NT2/D1 (cell line): ENCODE results near the gene NAA40.
A peak's percentile ranks its signal among the peaks of the same experiment; 100 is the strongest.

Source experiments
- DNase-seq: peaks from one replicate; pipeline ENCODE4 v3.0.0-alpha.2; 2011; ENCODE audit warnings: low read depth, low spot score
- H3K27me3 ChIP-seq: 2 replicates; pipeline ENCODE4 v1.6.0; 2011; ENCODE audit warnings: mild to moderate bottlenecking; ENCODE audit not compliant: insufficient read length, insufficient read depth
- H3K36me3 ChIP-seq: 2 replicates; pipeline ENCODE4 v1.6.1; 2011; ENCODE audit warnings: mild to moderate bottlenecking, low read length, mixed read lengths; ENCODE audit not compliant: insufficient read depth, insufficient read length
- H3K4me1 ChIP-seq: 2 replicates; pipeline ENCODE4 v1.5.1; 2011; ENCODE audit not compliant: insufficient read depth, insufficient read length
- H3K4me3 ChIP-seq: 2 replicates; pipeline ENCODE4 v1.5.1; 2011; ENCODE audit warnings: low read depth; ENCODE audit not compliant: insufficient read length
- H3K9ac ChIP-seq: 2 replicates; pipeline ENCODE4 v1.6.0; 2011; ENCODE audit warnings: low read depth; ENCODE audit not compliant: insufficient read length
- H3K9me3 ChIP-seq: 2 replicates; pipeline ENCODE4 v1.5.1; 2011; ENCODE audit warnings: mild to moderate bottlenecking, low read length; ENCODE audit not compliant: insufficient read depth
- SUZ12 ChIP-seq: IDR thresholded peaks from 2 replicates; pipeline ENCODE4 v1.6.1; 2011; ENCODE audit not compliant: insufficient read length, insufficient read depth; ENCODE audit errors: extremely low read depth
- YY1 ChIP-seq: IDR thresholded peaks from 2 replicates; pipeline ENCODE4 v1.6.1; 2011; ENCODE audit not compliant: insufficient read length, insufficient read depth
- ZNF274 ChIP-seq: IDR thresholded peaks from 2 replicates; pipeline ENCODE4 v1.6.1; 2011; ENCODE audit warnings: mild to moderate bottlenecking, low read depth, low read length

Gene NAA40

DNA sequence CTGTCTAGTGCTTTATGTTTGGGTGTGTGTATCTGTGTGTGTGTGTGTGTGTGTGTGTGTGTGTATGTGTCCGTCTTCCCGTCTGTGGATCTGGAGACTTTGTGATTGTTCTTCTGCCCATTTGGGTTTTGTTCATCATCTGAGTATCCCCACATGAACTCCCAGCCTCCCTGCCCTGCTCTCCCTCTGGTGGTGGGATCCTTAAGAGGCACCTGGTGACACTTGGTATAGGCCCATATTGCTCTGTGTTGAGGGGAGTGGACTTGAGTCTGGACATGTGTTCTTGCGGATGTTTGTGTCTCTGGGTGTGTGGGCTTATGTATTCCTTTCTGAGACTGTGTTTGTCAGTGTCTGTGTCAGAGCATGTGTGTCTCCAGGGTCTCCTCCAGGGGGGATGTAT, 37.1 kb upstream of the NAA40 start:
- peaks cover 91% of the 10 kb centered on the region for H3K36me3 ChIP-seq
- no peak overlapping the region for H3K9ac ChIP-seq
- H3K4me3 ChIP-seq = no peak overlapping the region
- no peak for DNase-seq
- H3K4me1 ChIP-seq = peaks cover 5% of the 10 kb centered on the region
- no peaks in the 10 kb centered on the region for H3K9me3 ChIP-seq
- no peaks in the 10 kb centered on the region for H3K27me3 ChIP-seq
- TF ChIP-seq SUZ12 = no peak
- no peak for TF ChIP-seq ZNF274
- TF ChIP-seq YY1 = no peak

DNA sequence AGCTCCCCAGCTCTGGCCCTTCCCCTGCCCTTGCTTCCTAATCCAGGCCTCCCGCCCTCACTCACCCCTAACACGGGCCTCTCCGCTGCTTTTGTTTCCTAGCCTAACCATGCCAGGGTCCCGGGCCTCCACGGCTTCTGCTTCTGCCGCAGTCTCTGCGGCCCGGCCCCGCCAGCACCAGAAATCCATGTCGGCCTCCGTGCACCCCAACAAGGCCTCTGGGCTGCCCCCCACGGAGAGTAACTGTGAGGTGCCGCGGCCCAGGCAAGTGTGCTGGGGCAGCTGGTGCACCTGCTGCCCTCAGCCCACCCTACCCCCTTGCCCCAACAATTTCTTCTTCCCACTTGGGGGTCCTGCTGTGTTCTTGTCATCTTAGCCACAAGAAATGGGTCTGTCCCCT, 34.9 kb upstream of the NAA40 start:
- peaks cover 91% of the 10 kb centered on the region for H3K36me3 ChIP-seq
- H3K4me3 ChIP-seq = no peak overlapping the region
- TF ChIP-seq SUZ12 = no peak
- no peak for TF ChIP-seq ZNF274
- TF ChIP-seq YY1 = no peak
- H3K4me1 ChIP-seq = peaks cover 24% of the 10 kb centered on the region
- no peaks in the 10 kb centered on the region for H3K27me3 ChIP-seq
- no peak for DNase-seq
- H3K9ac ChIP-seq = no peak overlapping the region
- no peaks in the 10 kb centered on the region for H3K9me3 ChIP-seq

DNA sequence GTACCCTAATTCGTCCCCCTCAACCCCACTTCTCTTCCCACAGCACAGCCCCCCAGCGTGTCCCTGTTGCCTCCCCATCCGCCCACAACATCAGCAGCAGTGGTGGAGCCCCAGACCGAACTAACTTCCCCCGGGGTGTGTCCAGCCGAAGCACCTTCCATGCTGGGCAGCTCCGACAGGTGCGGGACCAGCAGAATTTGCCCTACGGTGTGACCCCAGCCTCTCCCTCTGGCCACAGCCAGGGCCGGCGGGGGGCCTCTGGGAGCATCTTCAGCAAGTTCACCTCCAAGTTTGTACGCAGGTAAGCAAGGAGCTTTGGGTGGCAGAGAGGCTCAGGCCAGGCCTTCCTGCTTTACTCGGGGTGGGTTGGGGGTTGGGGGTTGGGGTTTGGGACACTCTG, 34.1 kb upstream of the NAA40 start:
- Histone ChIP-seq H3K9ac (no peak overlapping the region), H3K27me3 (no peaks in the 10 kb centered on the region), H3K36me3 (peaks cover 86% of the 10 kb centered on the region), H3K4me3 (no peak overlapping the region), H3K9me3 (no peaks in the 10 kb centered on the region), H3K4me1 (peaks cover 31% of the 10 kb centered on the region)
- TF ChIP-seq SUZ12 (no peak), ZNF274 (no peak), YY1 (no peak)
- DNase-seq = no peak

- no peak overlapping the region for H3K9ac ChIP-seq
- no peak overlapping the region for H3K4me3 ChIP-seq
- no peak for DNase-seq
- TF ChIP-seq YY1 (no peak), ZNF274 (no peak), SUZ12 (no peak)
- no peaks in the 10 kb centered on the region for H3K27me3 ChIP-seq
- peaks cover 84% of the 10 kb centered on the region for H3K36me3 ChIP-seq
- peaks cover 33% of the 10 kb centered on the region for H3K4me1 ChIP-seq
- no peaks in the 10 kb centered on the region for H3K9me3 ChIP-seq
Measured at GRCh38 chr11:63905179-63905578, 33.6 kb upstream of the NAA40 start.

DNA sequence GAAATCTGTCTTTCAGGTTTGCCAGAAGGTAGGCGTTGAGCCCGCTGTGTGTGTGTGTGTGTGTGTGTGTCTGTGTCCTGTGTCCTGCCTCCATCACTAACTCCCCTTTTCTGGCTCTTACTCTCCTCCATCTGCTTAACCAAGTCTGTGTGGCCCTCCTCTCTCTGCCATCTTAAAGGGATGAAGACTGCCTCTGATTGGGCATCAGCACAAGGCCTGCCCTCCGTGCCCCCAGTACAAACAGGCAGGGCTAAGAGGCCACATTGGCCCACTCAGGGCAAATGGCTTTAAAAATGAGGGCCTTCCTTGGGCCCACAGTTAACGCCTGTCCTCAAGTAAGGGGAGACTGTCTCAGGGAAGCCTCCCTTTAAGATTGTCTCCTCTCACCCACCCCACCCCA, 32.7 kb upstream of the NAA40 start:
- no peak for DNase-seq
- Histone ChIP-seq H3K4me1 (peaks cover 37% of the 10 kb centered on the region), H3K9ac (no peak overlapping the region), H3K4me3 (no peak overlapping the region), H3K9me3 (no peaks in the 10 kb centered on the region), H3K36me3 (peaks cover 79% of the 10 kb centered on the region), H3K27me3 (no peaks in the 10 kb centered on the region)
- TF ChIP-seq YY1 (no peak), SUZ12 (no peak), ZNF274 (no peak)

GRCh38 chr11:63906585-63906984, 32.2 kb upstream of the NAA40 start:
- Histone ChIP-seq H3K36me3 (peaks cover 78% of the 10 kb centered on the region), H3K27me3 (no peaks in the 10 kb centered on the region), H3K9ac (peak overlapping the region; percentile 39), H3K4me3 (no peak overlapping the region), H3K4me1 (peaks cover 37% of the 10 kb centered on the region), H3K9me3 (no peaks in the 10 kb centered on the region)
- no peak for DNase-seq
- TF ChIP-seq ZNF274 (no peak), SUZ12 (no peak)

DNA sequence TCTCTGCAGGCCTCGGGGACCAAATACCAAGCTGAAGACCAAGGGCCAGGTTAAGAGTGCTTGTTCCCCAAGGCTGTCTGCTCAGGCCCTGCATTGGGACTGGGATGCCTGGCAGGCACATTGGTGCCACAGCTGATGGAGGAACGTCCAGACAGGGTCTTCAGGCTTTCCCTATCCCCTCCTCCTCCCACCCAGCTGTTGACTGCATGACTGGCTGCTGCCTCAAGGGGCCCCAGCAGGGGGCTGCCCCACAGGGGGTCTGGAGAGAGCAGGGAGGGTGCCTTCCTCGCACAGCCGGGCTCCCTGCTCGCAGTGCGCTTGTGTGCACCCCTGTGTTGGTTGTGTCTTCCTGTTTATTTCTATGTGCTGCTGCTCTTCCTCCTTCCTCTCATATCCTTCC, 31.7 kb upstream of the NAA40 start:
- no peak for TF ChIP-seq ZNF274
- no peak for TF ChIP-seq YY1
- no peak for TF ChIP-seq SUZ12
- Histone ChIP-seq H3K9me3 (no peaks in the 10 kb centered on the region), H3K9ac (peak overlapping the region; percentile 39), H3K27me3 (no peaks in the 10 kb centered on the region), H3K4me1 (peaks cover 37% of the 10 kb centered on the region), H3K4me3 (no peak overlapping the region), H3K36me3 (peaks cover 75% of the 10 kb centered on the region)
- no peak for DNase-seq
